ENCODE measurements around the gene FYB2.

DNA sequence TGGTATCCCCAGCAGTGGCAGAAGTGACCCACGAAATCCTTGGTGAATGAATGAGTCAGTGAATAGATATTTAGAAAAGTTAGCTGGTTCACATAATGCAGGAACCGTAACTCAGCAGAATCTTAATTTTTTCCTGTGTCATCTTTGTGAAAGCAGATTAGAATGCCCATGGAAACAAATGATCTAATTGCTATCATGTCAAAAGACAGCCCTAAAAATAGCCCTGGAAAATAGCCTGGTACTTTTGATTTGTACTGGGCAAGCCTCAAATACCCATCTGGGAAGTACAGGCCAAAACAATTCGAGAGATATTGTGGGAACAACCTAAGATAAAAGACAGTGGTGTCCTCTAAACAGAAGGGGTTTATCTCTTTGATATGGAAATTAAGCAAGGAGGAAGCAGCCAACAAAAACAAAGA is 21.1 kb downstream of the FYB2 start:
- TF ChIP-seq, protein P1, sequence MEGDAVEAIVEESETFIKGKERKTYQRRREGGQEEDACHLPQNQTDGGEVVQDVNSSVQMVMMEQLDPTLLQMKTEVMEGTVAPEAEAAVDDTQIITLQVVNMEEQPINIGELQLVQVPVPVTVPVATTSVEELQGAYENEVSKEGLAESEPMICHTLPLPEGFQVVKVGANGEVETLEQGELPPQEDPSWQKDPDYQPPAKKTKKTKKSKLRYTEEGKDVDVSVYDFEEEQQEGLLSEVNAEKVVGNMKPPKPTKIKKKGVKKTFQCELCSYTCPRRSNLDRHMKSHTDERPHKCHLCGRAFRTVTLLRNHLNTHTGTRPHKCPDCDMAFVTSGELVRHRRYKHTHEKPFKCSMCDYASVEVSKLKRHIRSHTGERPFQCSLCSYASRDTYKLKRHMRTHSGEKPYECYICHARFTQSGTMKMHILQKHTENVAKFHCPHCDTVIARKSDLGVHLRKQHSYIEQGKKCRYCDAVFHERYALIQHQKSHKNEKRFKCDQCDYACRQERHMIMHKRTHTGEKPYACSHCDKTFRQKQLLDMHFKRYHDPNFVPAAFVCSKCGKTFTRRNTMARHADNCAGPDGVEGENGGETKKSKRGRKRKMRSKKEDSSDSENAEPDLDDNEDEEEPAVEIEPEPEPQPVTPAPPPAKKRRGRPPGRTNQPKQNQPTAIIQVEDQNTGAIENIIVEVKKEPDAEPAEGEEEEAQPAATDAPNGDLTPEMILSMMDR (IDR thresholded peaks at IDR 0.05) = no peak
- TF ChIP-seq POLR2AphosphoS5 (IDR thresholded peaks at IDR 0.05) = no peak

All from esophagus muscularis mucosa (tissue), 3 donors.